Right renal pelvis (tissue), 4 donors: ENCODE data around the gene ITGAL. TPM values are rescaled to one million over a fixed set of nuclear protein-coding genes. Genes with fewer than 3 reads are reported as not detected.
"Not testable (repeated sequence)": the region's sequence is repeated elsewhere in the genome, so short reads cannot be mapped to it uniquely, and the experiment has no call there.

Experiments used
- DNase-seq, 4 donors: peaks; one replicate each; pipeline ENCODE4 v3.0.0-alpha.2; 2013; ENCODE audit warnings: low read depth in 4 of 4, low spot score in 3 of 4, missing footprints in 1 of 4
- polyA plus RNA-seq, 4 donors: library from polyadenylated mRNA; unstranded; fragments of 120-200 nt; gene quantifications; one replicate each; pipeline ENCODE4 v1.2.1, GENCODE V29; 2013; ENCODE audit not compliant: insufficient read length in 4 of 4

ITGAL gene
- polyA plus RNA-seq, 4 donors, result 1.7 to 3.4 (median 2.3) TPM

DNA sequence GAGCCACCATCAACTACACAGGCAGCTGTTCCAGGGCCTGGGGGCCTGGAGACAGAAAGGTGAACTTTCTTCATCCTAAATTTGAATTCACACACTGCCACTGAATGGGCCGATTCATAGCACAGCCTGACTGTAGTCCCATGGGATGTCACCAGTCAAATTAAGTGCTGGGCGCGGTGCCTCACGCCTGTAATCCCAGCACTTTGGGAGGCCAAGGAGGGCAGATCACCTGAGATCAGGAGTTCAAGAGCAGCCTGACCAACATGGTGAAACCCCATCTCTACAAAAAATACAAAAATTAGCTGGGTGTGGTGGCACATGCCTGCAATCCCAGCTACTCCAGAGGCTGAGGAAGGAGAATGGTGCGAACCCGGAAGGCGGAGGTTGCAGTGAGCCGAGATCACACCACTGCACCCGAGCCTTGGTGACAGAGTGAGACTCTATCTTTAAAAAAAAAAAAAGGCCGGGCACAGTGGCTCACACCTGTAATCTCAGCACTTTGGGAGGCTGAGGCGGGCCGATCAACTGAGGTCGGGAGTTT lies 67.5 kb downstream of the ITGAL start:
- not testable (repeated sequence) for DNase-seq

GRCh38 chr16:30540916-30541464 lies 68.4 kb downstream of the ITGAL start:
- not testable (repeated sequence) for DNase-seq

DNA sequence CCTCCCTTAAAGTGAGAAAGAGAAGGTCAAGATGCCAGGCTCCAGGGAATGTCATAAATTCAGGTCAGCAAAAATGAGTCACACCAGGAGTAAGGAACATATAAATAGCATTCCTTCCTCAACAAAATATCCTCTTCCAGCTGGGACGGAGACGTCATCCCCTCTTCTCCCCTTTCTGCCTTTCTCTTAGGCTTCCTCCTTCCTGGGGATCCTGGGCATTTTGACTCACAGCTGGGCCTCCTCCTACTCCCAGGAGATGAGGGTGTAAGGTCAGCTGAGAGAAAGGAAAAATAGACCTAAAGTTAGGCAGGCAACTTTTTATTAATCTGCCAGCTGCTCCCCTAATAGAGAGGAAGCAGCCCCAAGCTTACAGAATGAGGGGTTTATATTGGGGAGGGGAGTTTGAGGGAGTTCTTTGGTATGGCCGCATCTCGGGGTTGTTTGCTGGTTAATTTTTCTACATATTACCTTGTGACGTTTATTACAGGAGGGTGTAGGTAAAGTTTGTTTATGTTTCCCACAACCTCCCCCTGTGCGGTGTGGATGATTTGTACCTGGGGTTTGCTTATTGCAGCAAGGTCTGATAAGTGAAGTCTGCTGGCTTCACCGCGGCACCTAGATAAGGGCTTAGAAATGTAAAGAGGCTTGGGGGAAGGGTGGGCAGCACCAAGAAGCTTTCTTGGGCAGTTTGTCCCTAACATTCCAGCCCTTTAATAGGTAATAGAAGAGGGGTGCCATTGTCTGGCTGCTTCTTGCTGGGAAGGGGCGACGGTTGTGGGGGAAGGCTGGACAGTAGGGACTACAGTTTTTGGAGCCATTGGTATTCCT lies 69.2 kb downstream of the ITGAL start:
- no peak for DNase-seq

GRCh38 chr16:30543067-30543466 lies 70.5 kb downstream of the ITGAL start:
- no peak for DNase-seq

- no peak for DNase-seq
These were observed 73.6 kb downstream of the ITGAL start for GRCh38 chr16:30546115-30546514.

DNA sequence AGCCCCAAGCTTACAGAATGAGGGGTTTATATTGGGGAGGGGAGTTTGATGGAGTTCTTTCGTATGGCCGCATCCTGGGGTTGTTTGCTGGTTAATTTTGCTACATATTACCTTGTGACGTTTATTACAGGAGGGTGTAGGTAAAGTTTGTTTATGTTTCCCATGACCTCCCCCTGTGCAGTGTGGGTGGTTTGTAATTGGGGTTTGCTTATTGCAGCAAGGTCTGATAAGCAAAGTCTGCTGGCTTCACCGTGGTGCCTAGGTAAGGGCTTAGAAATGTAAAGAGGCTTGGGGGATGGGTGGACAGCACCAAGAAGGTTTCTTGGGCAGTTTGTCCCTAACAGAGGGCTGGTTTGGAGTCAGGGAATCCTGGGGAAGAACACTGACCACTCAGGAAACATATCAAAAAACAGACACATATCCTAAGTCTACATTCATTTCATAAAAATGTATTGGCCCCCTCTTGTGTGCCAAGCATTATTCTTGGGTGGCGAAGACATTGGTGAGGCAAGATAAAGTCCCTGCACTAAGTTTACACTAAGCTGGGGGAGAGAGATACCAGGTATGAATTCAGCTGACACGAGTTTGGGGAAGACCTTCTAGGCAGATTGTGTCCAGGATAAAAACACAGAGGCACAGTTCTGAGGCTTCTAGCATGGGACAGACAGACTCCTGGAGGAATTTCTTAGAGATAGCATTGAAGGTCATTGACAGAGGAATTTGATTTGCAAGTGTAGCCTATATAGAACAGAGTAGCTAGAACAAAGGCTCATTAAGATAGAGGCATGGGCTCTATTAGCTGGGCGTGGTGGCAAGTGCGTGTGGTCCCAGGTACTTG lies 76.1 kb downstream of the ITGAL start:
- DNase-seq, result no peak

- no peak for DNase-seq
These were observed 79.2 kb downstream of the ITGAL start for GRCh38 chr16:30551781-30552180.

DNA sequence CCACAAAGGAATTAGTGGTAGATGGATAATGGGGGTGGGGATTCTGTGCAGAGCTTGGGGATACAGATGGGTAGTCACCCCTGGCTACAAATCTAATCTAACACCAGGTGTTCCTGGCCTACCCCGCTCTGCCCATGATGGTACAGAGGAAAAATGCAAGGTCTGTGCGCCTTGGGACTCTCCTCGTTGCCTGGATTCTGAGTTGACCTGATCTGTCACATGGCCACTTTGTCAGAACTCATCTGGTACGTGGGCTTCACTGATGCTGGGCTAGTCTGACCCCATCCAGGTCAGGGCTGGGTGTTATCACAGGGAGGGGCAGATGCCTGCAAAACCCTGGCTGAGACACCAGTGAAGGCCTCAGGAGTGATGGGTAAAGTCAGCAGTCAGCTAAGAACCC lies 80.4 kb downstream of the ITGAL start:
- no peak for DNase-seq

- DNase-seq, result no peak
These were observed 80.9 kb downstream of the ITGAL start for GRCh38 chr16:30553393-30553899.

- DNase-seq, result no peak
These were observed 82.2 kb downstream of the ITGAL start for GRCh38 chr16:30554557-30555314.

DNA sequence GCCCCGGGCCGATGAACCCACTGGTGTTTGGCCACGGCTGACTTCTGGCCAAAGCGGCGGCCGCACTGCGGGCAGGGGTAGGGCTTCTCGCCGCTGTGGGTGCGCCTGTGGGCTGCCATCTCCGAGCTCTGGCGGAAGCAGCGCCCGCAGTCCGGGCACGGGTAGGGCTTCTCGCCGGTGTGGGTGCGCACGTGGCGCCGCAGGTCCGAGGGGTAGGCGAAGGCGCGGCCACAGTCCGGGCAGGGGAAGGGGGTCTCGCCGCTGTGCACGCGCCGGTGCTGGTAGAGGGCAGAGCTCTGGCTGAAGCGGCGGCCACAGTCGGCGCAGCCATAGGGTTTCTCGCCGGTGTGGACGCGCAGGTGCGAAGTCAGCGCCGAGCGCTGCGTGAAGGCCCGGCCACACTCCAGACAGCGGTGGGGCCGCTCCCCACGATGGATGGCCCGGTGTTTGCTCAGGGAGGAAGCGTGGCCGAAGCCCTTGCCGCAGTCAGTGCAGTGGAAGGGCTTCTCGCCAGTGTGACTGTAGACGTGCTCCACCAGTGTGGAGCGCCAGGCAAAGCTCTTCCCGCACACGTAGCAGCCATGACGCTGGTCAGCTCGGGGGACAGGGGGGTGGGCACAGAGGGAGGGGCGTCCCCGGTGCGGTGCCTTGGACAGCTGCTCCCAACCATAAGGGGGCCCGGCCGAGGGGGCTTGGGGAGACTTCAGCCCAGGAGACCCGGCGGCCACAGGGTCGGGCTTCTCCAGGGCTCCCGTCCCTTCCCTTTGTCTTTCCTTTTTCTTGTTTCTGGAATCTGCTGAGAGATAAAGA lies 83.0 kb downstream of the ITGAL start:
- no peak for DNase-seq

GRCh38 chr16:30556125-30556473 lies 83.6 kb downstream of the ITGAL start:
- no peak for DNase-seq

- DNase-seq, result no peak
These were observed 85.1 kb downstream of the ITGAL start for GRCh38 chr16:30557707-30557956.

- peak; percentile 80 to 96 (median 96) for DNase-seq
These were observed 85.6 kb downstream of the ITGAL start, which contains the start of gene ZNF764 for GRCh38 chr16:30557957-30558788. TSS of gene ZNF764 (minus strand) at chr16:30558374. CDS start at chr16:30558182, 192 bp downstream.

GRCh38 chr16:30558789-30559377 lies 86.3 kb downstream of the ITGAL start:
- DNase-seq, result no peak

DNA sequence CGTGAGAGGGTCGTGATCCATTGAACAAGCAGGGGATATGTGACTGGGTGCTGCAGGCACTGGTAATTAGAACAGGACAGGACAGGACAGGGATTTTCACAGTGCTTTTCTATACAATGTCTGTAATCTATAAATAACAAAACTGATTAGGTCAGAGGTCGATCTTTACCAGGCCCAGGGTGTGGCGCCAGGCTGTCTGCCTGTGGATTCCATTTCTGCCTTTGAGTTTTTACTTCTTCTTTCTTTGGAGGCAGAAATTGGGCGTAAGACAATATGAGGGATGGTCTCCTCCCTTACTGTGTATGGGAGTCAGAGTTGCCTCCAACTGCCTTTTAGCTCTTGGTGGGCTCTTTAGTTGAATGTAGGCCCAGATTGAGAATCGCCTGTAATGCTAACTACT lies 87.1 kb downstream of the ITGAL start:
- no peak for DNase-seq

GRCh38 chr16:30561089-30561816 lies 88.7 kb downstream of the ITGAL start:
- DNase-seq, result no peak

- no peak for DNase-seq
These were observed 89.5 kb downstream of the ITGAL start for GRCh38 chr16:30562021-30562420.
